ENCODE measurements around the gene DRD3.

DRD3 gene

GRCh38 chr3:114179575-114179974 is 723 bp upstream of the DRD3 start:
- peak; percentile 24 for DNase-seq (ENCODE audit: low spot score)

GRCh38 chr3:114176890-114177289 is 2.0 kb downstream of the DRD3 start:
- peak; percentile 11 for DNase-seq (ENCODE audit: low spot score)

DNA sequence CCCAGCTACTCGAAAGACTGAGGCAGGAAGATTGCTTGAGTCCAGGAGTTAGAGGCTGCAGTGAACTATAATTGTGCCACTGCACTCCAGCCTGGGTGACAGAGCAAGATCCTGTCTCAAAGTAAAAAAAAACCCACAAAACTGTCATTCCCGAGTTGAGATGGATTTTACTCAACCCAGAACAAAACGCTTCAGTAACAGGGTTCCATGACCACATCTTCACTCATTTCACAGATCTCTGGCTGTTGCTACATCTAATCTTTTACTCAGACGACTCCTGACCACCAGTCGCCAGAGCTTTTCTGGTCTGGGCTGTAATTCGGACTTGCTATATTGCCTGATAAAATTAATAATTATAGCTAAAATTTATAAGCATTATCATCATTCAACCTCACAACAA is 2.4 kb downstream of the DRD3 start:
- DNase-seq (ENCODE audit: low spot score) = peak; percentile 18

GRCh38 chr3:114175204-114175987 is 3.5 kb downstream of the DRD3 start:
- DNase-seq (ENCODE audit: low spot score) = no peak

DNA sequence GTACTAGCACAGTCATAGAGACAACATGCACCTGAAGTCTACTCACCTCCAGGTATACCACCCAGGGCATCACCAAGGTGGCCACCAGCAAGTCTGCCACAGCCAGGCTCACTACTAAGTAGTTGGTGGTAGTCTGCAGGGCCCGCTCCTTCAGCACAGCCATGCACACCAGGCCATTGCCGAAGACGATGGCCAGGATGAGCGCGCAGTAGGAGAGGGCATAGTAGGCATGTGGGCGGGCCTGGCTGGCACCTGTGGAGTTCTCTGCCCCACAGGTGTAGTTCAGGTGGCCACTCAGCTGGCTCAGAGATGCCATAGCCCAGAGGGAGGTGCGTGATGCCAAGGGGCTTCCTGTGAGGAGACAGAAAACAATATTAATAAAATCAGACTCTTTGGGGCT is 7.2 kb downstream of the DRD3 start:
- DNase-seq (ENCODE audit: low spot score) = no peak

GRCh38 chr3:114168150-114168549 is 10.7 kb downstream of the DRD3 start:
- DNase-seq (ENCODE audit: low spot score) = no peak

DNA sequence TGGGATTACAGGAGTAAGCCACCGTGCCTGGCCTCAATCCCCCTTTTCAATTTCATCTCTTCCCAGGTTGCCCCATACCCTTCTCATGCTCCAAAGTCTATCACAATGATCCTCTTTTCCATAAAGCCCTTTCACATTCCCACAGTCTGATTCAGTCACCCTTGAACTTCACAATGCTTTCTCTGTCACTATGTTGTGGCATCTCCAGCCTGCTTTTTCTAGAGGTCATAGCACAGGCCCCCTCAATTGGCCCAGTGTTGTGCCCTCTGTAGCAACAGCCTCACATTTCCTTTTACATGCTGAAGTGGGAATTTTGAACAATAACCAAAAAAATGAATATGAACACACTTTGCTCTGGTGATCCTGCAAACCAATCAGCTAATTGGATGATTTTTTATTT is 21.5 kb downstream of the DRD3 start:
- no peak for DNase-seq (ENCODE audit: low spot score)

- DNase-seq (ENCODE audit: low spot score) = peak; percentile 19
These were observed 23.5 kb downstream of the DRD3 start for GRCh38 chr3:114155370-114155821.

DNA sequence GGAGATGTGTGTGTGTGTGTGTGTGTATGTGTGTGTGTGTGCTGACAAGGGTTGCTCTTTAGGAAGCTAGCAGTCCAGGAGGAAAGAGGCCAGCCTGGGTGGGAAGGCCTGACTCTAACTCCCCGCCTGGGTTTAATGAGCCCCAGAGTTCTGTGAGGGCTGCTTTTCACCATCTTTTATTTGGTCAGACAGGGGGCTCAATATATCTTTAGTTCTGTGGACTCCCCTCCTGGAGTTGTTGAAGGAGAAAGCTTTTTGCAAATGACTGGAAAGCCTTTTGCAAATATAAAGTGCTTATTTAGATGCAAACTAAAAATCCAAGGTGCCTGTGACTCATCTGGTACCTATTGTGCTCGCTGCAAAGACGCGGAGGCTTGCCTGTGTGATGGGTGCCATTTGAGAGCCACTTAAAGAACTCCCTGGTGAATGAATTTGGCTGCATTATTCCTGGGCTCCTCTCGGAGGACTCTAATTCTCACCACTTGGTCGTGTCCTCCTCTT is 24.5 kb downstream of the DRD3 start:
- no peak for DNase-seq (ENCODE audit: low spot score)

GRCh38 chr3:114152519-114153151 is 26.2 kb downstream of the DRD3 start:
- peak; percentile 81 for DNase-seq (ENCODE audit: low spot score)

DNA sequence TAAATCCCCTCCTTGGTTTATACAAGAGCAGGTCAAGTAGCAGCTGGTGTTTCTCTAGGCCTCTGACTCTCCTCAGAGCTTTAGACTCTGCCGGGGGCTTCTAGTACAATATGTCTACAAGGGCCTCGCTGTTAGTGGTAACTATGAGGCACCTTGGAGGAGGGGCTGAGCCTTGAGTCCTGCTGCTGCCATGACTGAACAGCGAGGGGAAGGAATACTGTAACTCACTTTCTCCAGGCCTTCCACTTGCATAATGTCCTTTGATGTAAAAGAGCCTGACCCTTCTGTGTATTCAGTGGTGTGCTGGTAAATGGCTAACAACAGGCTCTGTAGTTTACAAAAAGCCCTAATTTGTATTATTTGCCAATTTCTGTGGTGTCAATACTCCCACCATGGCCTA is 27.8 kb downstream of the DRD3 start:
- no peak for DNase-seq (ENCODE audit: low spot score)

- no peak for DNase-seq (ENCODE audit: low spot score)
These were observed 31.6 kb downstream of the DRD3 start for GRCh38 chr3:114147251-114147650.

DNA sequence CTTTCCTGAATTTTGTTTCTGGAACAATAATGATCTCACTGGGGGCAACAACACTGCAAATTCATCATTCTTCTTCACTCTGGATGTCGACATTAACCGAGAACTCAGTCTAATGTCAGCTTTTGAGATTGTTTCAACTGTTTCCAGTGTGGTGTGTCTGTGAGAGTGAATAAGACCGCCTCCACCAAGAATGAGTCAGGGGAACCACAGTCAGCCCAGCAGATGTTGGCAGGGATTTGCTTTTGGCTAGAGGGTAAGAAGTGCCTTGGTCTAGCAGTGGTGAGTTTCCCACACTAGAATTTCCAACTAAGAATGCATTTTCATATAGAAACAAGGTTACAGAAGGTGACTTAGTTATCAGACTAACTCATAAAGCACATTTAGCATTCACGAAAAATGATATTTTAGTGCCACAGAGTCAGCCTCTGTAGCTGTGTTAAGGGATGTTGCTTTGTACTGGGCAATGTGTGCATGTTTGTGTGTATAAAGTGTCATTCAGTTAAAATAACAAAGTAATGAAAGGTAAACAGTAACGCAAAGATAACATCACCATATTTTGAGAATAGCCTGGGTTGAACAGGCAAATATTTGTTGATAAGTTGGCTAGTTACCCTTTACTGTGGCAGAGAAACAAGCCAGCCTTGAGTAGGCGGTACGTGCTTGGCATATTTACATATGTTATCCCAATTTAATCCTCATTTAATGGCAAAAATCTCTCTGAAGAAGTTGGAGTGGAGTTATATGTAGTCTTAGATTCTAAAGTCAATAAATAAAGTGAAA is 33.8 kb downstream of the DRD3 start:
- DNase-seq (ENCODE audit: low spot score) = peak; percentile 58

DNA sequence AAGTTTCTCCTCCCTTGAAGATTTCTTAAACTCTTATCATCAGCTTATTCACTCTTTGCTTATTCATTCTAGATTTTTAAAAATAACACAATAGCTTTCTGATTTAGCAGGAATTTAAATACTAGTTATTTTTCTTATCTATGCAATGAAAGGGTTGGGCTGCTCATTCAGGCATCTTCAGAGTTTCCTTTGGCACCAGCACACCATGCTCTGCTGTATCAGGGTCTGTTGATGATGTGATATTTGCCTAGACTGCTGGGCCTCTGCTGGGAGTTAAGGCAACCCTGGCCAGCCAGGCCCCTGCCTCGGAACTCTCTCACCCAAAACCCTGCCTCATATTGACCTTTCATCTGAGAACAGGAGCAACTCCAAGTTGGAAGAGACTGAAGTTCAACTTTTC is 35.0 kb downstream of the DRD3 start:
- no peak for DNase-seq (ENCODE audit: low spot score)

GRCh38 chr3:114139836-114140235 is 39.0 kb downstream of the DRD3 start:
- DNase-seq (ENCODE audit: low spot score) = no peak

GRCh38 chr3:114133947-114134346 is 44.9 kb downstream of the DRD3 start:
- DNase-seq (ENCODE audit: low spot score) = no peak

DNA sequence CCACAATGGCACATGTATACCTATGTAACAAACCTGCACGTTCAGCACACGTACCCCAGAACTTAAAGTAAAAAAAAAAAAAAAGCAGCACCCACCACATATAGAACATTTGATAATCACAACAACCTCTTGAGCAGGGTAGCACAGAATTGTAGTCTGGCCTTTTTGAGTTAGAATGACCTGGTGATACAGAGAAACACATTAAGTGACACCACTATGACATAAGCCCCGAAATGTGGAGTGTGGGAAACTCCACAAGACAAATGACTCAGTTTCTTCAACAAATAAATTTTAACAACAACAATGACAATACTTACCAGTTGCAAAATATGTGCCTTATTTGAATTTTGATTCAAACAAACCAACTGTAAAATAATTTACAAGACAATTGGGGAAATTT is 46.4 kb downstream of the DRD3 start:
- no peak for DNase-seq (ENCODE audit: low spot score)

DNA sequence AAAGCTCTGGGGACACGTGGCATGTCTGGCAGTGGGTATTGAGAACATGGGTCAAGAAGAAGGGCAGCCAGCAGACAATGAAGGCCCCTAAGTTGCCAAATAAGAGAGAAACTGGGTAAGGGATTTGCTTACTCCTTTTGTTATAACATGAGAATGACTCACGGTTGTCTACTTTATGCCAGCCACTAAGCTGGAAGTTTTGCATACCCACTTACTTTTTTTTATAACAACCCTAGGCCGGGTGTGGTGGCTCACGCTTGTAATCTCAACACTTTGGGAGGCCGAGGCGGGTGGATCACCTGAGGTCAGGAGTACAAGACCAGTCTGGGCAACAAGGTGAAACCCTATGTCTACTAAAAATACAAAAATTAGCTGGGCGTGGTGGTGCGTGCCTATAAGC is 50.0 kb downstream of the DRD3 start:
- no peak for DNase-seq (ENCODE audit: low spot score)

- peak; percentile 12 for DNase-seq (ENCODE audit: low spot score)
These were observed 50.6 kb downstream of the DRD3 start for GRCh38 chr3:114128231-114128630.

DNA sequence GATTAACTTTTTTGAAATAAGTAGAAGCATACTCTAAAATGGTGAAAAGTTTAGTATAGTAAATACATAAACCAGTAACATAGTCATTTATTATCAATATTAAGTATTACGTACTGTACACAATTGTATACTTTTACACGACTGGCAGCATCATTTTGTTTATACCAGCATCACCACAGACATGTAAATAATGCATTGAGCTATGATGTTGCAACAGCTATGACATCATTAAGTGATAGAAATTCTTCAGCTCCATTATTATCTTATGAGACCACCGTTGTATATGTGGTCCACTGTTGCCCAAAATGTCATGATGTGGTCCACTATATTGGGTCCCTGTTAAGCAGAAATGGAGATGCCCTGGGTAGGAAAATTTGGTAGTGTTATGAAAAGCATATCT is 51.3 kb downstream of the DRD3 start:
- DNase-seq (ENCODE audit: low spot score) = no peak

GRCh38 chr3:114126461-114126860 is 52.4 kb downstream of the DRD3 start:
- no peak for DNase-seq (ENCODE audit: low spot score)

- DNase-seq (ENCODE audit: low spot score) = no peak
These were observed 56.7 kb downstream of the DRD3 start for GRCh38 chr3:114122027-114122709.
